ENCODE data around the gene RAD21L1. TPM values are rescaled to one million over a fixed set of nuclear protein-coding genes. Genes with fewer than 3 reads are reported as not detected.
A peak's percentile ranks its signal among the peaks of the same experiment; 100 is the strongest.

RAD21L1 gene
- total RNA-seq (2014; rRNA removed; shearing (Covaris generic)), result 0.25 and 0.32 TPM in 2 replicates
- polyA plus RNA-seq (2014; cell fraction: nucleus; rRNA removed), result not detected in 2 replicates

DNA sequence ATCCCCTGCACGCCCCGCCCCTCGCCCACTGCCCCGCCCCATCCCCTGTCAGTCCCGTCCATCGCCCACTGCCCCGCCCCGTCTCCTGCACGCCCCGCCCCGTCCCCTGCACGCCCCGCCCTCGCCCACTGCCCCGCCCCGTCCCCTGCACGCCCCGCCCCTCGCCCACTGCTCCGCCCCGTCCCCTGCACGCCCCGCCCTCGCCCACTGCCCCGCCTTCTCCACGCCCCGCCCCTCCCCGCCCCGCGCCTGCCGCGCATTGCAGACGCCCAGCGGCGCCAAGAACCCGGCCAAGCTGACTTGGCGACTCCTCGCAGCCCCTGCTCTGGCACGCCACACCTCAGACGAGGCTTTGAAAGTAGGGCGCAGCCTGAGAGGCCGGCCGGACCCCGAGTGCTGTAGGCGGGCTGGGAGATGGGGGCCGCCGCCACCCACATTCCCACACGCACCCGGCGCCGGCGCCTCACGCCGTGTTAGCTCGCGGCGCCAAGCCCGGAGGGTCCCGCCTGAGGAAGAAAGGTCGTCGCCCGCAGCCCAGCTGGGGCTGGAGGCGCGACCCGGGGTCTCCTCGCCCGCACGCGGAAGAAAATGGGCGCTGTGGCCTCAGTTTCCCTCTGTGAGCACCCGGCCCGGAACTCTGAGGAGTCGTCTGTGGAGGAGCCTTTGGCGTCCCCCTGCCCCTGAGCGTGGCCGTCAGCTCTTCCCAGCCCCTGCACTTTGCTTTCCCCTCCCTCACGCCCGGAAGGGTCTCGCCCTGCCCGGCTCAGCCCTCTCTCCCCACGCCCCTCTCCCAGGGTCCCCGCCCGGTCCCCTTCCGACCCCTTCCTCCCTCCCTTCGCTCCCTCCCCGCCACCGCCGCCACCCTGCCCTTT lies at the start of gene RAD21L1:
TSS of gene RAD21L1 (plus strand) at position 262 of the 872 bp plus-strand sequence. CDS start 2,410 bp downstream, outside the sequence.
- DNase-seq (ENCODE audit: extremely low read depth, low read depth), result peak; percentile 71

DNA sequence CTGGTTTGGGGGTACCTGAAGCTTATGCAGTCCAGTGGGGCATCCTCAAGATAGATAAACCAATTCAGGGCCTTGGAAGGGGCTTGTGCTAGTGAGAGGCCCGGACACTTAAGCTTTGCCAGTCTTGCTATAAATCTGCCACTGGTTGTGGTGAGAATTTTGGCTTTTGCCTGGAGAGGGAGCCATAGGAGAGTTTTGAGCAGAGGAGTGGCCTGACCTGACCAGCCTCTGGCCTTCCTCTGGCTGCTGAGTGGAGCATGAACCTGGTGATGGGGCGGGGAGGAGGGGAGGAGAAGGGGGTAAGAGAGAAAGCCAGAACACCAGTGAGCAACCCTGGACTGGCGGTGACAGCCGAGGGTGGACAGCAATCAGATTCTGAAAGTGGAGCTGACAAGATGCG lies 48.2 kb upstream of the RAD21L1 start:
- peak; percentile 11 for DNase-seq (ENCODE audit: extremely low read depth, low read depth)

DNA sequence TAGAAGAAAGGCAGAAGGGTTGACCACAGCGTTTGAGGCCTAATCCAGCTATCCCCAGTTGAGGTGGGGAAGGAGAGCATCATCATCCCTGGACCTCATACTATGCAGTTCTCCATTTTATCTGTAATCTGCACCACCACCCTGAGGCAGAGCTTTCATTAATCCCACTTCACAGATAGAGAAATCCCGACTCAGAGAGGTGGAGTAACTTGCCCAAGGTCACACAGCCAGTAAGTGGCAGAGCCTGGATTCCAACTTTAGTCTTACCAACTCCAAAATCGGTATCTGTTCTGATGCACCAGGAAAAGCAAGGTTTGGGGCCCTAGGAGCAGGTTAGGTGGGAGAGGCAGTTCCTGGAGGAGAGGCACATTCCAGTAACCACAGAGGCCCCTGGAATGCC lies 47.7 kb upstream of the RAD21L1 start:
- no peak for DNase-seq (ENCODE audit: extremely low read depth, low read depth)

DNA sequence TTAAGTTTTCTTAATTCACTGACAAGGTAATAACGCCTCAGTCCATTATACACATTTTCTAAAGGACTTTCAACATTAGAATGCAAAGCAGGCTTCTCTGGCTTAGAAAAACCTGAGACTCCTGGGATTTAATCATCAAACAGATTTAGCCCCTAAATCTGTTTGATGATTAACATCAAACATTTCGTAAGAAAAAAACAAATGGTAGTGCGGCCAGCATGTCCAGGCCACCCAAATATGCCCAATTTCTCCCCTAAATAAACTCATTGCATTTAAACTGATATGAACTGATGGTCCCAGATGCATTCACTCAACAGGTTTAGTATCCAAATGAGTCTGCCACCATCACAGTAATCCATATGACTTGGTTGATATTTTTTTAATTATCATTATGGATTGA lies 47.2 kb upstream of the RAD21L1 start:
- no peak for DNase-seq (ENCODE audit: extremely low read depth, low read depth)

DNA sequence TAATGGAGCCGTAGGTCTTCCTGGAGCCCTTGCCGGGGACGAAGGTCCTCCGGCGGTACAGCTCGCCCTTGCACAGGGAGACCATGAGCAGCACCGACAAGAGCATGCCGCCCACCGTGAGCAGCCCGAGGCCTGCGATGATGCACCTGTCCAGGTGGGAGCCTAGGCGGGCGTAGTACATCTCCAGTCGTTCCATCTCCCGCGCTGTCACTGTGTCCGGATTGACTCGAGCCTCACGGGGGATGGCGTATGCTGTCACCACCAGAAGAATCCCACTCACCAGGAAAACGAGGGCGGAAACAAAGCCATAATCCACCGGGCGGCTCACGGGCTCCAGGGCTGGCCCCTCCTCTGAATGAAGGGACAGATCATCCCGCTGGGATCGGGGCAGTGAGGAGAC lies 44.9 kb upstream of the RAD21L1 start:
- DNase-seq (ENCODE audit: extremely low read depth, low read depth), result no peak

DNA sequence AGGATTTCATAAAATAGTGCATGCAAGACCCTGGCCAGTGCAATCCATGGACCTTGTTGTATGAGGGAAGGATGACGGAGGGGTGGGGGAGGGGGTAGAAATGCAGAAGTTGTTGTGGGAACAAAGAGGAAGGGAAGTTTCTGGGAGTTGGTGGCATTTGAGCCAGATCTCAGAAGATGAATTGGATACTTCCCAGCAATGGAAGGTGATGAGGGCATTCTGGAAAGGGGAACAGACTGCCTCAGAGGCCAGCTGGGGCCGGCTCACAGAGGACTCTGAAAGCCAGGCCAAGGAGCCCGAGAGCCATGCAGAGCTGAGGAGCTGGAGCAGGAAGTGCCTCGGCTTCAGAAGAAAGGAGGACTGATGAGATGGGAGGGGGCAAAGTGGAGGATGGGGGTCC lies 43.7 kb upstream of the RAD21L1 start:
- no peak for DNase-seq (ENCODE audit: extremely low read depth, low read depth)

DNA sequence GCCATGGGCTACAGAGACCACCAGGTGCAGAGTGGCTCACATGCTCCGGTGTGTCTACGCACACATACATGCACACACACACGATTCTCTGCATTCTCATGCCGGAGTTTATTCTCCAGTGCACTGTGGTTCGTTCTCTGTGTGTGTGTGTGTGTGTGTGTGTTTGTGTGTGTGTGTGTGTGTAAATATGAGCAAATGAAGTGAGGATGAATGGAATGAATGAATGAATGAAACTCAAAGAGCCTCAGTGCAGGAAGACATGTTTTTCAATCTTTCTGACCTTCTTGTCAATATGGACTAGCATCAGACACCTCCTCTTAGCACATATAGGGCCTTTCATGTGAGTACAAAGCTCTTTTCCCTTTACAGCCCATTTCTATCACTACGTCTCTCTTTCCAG lies 42.7 kb upstream of the RAD21L1 start:
- DNase-seq (ENCODE audit: extremely low read depth, low read depth), result no peak

DNA sequence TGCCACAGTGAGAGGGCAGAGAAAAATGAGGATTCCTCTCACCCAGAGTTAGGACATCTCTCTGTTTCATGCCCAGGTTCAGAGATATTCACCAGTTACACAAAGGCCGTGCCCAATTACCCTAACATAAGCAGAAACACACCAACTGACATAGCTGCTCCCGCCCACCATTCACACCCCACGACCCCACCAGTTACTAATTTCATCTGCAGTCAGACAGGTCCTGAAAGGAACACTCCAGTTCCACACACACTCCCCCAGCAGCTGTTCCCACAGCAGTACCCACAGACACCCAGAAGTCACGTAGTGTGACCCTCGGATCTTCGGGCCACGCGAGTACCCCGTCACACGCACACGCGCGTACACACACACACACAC lies 41.6 kb upstream of the RAD21L1 start:
- no peak for DNase-seq (ENCODE audit: extremely low read depth, low read depth)

DNA sequence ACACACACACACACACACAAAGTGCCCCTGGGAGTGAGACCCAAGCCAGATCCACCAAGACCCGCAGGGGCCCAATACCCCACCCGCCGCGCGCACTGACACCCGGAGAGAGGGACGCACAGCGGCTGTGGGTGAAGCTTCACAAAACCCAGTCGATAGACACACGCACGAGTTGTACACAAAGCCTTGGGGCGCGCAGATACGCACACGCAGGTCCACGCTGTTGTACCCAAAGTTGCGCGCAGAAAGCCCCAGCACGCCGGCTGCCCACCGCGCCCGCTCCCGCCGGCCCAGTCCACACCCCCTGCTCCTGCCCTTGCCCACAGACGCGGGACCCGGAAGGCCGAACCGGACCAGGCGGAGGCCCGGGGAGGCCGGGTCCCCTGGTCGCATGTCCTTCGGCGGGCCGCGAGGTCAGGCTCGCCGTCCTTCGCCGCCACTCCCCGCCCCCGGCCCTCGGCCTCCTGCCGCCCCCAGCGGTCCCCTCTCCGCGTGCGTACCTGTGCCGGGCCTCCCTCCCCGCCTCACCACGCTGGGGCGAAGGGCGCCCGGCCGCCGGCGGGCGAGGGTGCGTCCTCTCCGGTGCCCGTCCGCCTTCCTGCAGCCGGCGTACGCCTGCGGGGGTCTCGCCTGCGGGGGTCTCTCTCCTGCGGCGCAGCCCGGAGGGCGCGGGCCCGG lies 41.1 kb upstream of the RAD21L1 start, which contains the start of gene TMEM74B:
TSS of gene TMEM74B (minus strand) at position 344 of the 678 bp plus-strand sequence. CDS start 1,180 bp downstream, outside the sequence.
- DNase-seq (ENCODE audit: extremely low read depth, low read depth), result no peak

DNA sequence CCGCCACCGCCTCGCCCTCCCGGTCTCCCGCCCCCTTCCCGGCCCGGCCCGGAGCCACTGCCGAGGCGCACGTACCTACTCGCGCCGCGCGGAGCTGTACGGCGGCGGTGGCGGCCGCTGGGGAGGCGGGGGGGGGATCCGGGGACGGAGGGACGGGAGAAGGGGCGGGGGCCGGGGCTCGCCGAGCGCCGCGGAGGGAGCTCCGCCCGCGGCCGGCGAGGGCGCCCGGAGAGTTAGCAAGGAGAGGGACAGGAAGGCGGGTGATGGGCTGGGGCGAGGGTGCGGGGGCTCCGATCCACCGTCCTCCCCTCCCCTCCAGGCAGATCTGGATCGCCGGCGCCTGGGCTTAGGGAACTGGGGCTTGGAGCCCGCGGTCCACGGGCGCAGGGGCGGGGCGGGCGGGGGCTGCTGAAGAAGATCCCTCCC lies 40.5 kb upstream of the RAD21L1 start:
- DNase-seq (ENCODE audit: extremely low read depth, low read depth), result no peak

DNA sequence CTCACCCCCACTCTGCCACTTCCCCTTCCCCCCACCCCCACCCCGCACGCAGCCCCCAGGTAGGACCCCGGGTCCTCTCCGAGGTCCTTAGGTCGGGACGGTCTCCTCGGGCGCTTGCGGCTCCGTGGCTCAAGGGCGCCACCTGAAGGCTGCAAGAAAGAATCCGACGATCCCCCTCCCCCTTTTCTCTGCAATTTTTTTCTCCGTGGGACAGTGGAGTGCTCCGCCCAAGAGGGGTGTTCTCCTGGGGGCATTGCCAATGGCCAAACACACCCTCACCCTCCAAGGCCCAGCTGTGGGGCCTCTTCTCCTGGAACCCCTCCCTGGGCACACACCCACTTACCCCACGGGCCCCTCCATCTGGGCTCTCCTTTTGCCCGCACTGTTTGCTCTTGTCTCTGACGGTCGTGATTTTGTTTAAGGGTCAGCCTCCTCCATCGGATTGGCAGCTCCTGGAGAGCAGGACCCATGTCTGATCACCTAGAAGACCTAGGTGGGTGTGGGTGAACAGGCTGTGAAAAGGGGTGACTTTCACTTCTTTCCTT lies 40.0 kb upstream of the RAD21L1 start:
- peak; percentile 64 for DNase-seq (ENCODE audit: extremely low read depth, low read depth)

DNA sequence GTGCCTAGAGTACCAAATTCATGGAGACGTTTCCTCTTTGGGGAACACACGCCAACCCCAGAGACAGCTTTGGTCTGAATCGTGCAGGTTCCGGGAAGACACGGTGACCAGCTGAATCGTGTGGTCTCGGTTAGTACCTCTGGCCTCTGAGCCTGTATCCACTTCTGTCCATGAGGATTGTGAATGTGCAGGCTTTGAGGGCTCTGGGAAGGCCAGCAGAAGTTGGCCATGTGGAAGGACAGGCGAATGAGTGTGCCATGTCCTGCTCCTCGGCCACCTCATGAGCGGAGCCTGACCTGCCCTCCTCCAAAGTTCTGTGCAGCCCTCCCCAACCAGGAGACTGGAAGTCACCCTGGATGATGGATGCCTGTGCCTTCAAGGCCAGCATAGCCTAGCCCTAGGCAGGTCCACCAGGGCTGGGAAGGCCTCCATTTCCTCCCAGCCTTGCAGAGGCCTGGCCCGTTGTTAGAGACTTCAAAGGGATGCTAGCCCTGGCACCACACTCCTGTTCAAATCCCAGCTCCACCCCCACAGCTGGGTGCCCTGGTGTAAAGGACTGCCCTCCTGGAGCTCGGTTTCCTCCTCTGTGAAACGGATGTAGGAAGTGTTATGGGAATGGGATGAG lies 39.4 kb upstream of the RAD21L1 start:
- no peak for DNase-seq (ENCODE audit: extremely low read depth, low read depth)

DNA sequence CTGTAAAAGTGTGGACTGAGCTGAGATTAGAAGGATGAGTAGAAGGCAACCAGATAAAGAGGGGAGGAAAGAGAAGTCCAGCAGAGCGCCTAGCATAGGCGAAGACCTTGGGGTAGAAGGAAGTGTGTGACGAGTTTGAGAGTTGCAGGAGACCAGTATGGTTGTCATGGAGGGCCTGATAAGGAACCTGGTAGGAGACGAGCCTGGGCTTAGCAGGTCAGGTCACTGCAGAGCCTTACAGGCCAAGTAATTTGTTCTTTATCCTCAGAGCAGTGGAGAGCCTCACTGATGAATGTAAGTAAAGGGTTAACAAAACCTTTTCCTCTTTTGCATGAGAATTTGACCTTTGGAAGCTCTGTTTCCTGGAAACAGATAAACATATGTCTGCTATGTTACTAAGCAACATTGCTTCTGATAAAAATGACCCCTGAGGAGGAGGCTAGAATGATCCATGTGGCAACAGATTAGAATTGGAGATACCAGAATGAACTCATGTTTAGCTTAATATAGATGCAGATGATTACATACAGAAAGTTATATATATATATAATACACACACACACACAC lies 38.2 kb upstream of the RAD21L1 start:
- no peak for DNase-seq (ENCODE audit: extremely low read depth, low read depth)

DNA sequence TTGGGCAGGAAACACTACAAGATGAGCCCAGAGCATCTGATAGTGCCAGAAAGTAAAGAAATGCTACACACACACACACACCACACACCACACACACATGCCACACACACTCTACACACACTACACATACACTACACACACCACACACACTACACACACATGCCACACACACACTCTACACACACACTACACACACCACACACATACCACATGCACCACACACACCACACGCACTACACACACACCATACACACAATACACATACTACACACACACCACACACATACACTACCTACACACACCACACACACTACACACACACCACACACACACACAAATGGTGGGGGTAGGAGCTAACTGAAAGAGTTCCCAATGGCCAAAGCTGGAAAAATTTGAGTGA lies 37.5 kb upstream of the RAD21L1 start:
- no peak for DNase-seq (ENCODE audit: extremely low read depth, low read depth)

DNA sequence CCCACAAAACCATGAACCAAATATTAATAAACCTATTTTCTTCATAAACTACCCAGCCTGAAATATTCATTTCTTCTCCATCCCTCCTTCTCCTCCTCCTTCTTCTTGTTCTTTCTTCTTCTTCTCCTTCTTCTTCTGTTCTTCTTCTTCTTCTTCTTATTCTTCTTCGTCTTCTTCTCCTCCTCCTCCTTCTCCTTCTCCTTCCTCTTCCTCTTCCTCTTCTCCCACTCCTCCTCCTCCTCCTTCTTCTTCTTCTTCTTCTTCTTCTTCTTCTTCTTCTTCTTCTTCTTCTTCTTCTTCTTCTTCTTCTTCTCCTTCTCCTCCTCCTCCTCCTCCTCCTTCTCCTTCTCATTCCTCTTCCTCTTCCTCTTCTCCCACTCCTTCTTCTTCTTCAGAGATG lies 36.0 kb upstream of the RAD21L1 start:
- no peak for DNase-seq (ENCODE audit: extremely low read depth, low read depth)

DNA sequence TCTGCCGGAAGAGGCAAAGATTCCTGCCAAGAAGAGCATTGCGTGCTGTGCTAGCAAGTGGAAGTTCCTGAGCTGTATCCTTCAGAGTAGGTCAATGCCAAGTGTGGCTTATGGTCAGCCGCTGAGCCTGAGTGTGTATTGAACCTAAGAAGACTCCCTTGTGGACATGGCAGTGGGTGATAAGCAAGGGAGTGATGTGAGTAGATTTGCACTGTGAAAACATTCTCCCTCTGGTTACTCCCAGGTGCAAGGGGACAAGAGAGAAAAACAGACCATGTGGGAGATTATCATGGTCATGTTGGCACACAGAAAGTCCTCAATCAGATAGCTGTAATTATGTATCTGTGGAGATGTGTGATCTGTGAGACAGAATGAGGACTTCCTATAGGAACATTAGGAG lies 35.0 kb upstream of the RAD21L1 start:
- DNase-seq (ENCODE audit: extremely low read depth, low read depth), result no peak

DNA sequence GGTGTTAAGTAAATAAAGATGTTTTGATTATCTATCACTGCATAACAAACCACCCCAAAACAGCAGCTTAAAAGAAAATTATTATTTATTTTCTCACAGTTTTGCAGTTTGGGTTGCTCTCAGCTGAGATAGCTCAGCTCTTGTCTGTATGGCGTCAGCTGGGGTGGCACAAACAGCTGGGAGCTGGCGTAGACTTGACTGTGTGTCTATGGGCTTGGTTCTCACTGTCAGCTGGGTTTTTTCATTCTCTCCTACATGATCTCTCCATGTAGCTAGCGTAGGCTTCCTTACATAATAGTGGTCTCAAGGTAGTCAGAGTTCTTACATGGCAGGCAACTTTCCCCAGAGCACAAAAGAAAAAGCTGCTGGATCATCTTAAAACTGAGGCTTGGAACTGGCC lies 34.5 kb upstream of the RAD21L1 start:
- no peak for DNase-seq (ENCODE audit: extremely low read depth, low read depth)

DNA sequence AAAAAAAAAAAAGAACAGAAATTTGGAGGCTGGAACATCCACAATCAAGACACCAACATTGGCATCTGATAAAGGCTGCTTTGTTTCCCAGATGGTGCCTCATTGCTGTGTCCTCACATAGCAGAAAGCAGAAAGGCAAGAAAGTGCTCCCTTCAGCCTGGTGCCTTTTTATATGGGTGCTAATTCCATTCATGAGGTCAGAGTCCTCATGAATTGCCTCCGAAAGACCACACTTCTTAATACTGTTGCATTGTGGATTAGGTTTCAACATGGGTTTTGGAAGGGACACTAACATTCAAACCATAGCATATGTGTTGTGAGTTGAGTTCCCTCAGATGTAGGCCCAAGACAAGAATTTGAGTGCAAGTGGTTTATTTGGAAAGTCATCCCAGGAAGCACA lies 30.6 kb upstream of the RAD21L1 start:
- DNase-seq (ENCODE audit: extremely low read depth, low read depth), result no peak

DNA sequence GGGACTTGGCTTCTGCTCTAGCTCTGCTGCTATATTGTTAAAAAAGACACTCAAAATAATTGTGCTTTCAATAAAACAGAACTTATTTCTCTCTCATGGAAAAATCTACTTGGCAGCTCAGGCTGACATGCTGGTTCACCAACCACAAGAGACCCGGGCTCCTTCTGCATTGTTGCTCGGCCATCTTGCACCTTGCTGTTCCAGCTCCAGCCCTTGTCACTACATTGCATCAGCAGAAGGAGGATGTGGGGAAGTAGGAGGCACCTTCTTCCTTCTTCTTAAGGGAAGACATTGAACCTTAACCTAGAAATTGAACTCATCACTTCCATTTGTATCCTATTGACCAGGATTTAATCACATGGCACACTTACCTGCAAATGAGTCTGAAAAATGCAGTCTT lies 29.2 kb upstream of the RAD21L1 start:
- DNase-seq (ENCODE audit: extremely low read depth, low read depth), result no peak

DNA sequence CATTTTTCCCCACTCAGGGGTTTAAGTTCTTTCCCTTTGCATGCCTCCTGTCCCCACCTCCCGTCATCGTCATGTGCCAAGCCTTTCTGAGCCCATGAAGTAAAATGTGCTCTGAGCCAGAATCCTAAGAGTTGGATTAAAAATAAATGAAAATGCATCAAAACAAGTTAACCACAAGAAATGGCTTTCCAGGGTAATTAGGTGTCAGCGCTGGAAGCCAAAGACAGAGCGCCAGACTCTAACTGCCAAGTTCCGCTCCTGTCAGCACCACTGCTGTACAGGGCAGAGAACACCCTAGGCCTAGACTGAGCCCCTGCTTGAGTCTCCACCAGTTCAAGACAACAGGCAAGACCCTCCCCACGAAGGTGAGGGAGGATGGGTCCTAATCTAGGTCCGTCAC lies 28.0 kb upstream of the RAD21L1 start:
- DNase-seq (ENCODE audit: extremely low read depth, low read depth), result no peak

DNA sequence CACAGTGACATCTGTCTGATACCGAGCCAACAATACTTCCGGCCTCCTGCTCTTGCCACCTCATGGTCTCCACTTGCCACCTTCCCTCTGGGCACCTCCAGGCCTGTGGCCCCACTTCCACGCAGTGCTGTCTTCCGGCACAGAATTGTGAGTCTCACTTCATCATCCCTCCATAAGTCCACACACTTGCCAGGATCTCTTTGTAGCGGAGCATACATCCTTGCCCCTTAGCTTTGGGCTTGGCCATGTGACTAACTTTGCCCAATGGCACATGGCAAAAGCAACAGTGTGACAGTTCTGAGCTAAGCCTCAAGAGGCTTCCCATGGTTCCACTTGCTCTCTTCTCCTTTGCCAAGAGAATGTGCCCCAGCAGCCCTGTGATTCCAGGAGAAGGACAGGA lies 27.1 kb upstream of the RAD21L1 start:
- no peak for DNase-seq (ENCODE audit: extremely low read depth, low read depth)
